Activated CD4-positive, alpha-beta T cell treated with anti-CD3 and anti-CD28 coated beads, Interleukin-2, Interleukin-4, amounts not matched to agents 100 ng/mL and 50 ng/mL, durations not matched to agents 16 hours and 8 hours (primary cell): ENCODE results near the gene MED16.

ENCODE experiments used
- DNase-seq: peaks from one replicate; pipeline ENCODE4 v3.0.0-alpha.2; 2020; ENCODE audit warnings: low spot score

Gene MED16

GRCh38 chr19:872266-872951 lies 20.6 kb downstream of the MED16 start:
- DNase-seq: peak; percentile 83

GRCh38 chr19:871446-872265 lies 21.3 kb downstream of the MED16 start:
- DNase-seq: no peak

GRCh38 chr19:870963-871401 lies 22.0 kb downstream of the MED16 start:
- DNase-seq: no peak

GRCh38 chr19:870314-870713 lies 22.7 kb downstream of the MED16 start:
- DNase-seq: no peak

GRCh38 chr19:869245-870177 lies 23.5 kb downstream of the MED16 start:
- no peak for DNase-seq

- DNase-seq: no peak
These were observed 24.3 kb downstream of the MED16 start for GRCh38 chr19:868458-869244.

- DNase-seq: no peak
These were observed 25.0 kb downstream of the MED16 start for GRCh38 chr19:867855-868457.

GRCh38 chr19:867301-867793 lies 25.6 kb downstream of the MED16 start:
- DNase-seq: no peak

GRCh38 chr19:866769-867300 lies 26.2 kb downstream of the MED16 start:
- no peak for DNase-seq

- no peak for DNase-seq
These were observed 29.7 kb downstream of the MED16 start for GRCh38 chr19:863315-863620.

GRCh38 chr19:862581-863314 lies 30.2 kb downstream of the MED16 start:
- peak; percentile 63 for DNase-seq

- peak; percentile 62 for DNase-seq
These were observed 31.0 kb downstream of the MED16 start for GRCh38 chr19:861756-862580.

- no peak for DNase-seq
These were observed 31.7 kb downstream of the MED16 start for GRCh38 chr19:861141-861755.

- no peak for DNase-seq
These were observed 33.8 kb downstream of the MED16 start, which contains the start of gene CFD for GRCh38 chr19:858868-859843. TSS of gene CFD (plus strand) at chr19:859664. CDS start at chr19:859690, 26 bp downstream.

GRCh38 chr19:858284-858683 lies 34.7 kb downstream of the MED16 start:
- DNase-seq: no peak

- no peak for DNase-seq
These were observed 37.3 kb downstream of the MED16 start for GRCh38 chr19:855566-856120.

GRCh38 chr19:855142-855541 lies 37.8 kb downstream of the MED16 start:
- no peak for DNase-seq
